GM12878 (cell line): ENCODE data around the gene SMG6. TPM values are rescaled to one million over a fixed set of nuclear protein-coding genes. Genes with fewer than 3 reads are reported as not detected.

Experiments
- CBFB ChIP-seq: IDR thresholded peaks from 2 replicates; pipeline ENCODE4 v1.6.1; 2016; ENCODE audit warnings: antibody characterized with exemption, low read depth
- CHD2 ChIP-seq: IDR thresholded peaks from 2 replicates; pipeline ENCODE4 v1.6.1; 2011; ENCODE audit warnings: low read depth, low read length, improper control_type of control experiment, borderline replicate concordance
- CREB1 ChIP-seq: IDR thresholded peaks from 2 replicates; pipeline ENCODE4 v1.6.1; 2012; ENCODE audit warnings: low read depth, mild to moderate bottlenecking, inconsistent platforms
- CREM ChIP-seq: IDR thresholded peaks from 2 replicates; pipeline ENCODE4 v1.6.1; 2014; ENCODE audit warnings: antibody characterized with exemption, low read depth
- DPF2 ChIP-seq: fragments of 450-650 bp; IDR thresholded peaks from 2 replicates; pipeline ENCODE4 v1.6.1; 2017; ENCODE audit warnings: mild to moderate bottlenecking
- ETV6 ChIP-seq, 2 experiments: fragments of 450-650 bp in 1 of 2; IDR thresholded peaks in 1 of 2; conservative IDR thresholded peaks in 1 of 2; 2 replicates each; pipeline ENCODE4 v1.6.1; 2014; ENCODE audit warnings: antibody characterized with exemption in 1 of 2, borderline replicate concordance in 1 of 2, low read depth in 1 of 2, mild to moderate bottlenecking in 1 of 2, moderate library complexity in 1 of 2
- FOXM1 ChIP-seq: IDR thresholded peaks from 2 replicates; pipeline ENCODE4 v1.6.1; 2012; ENCODE audit warnings: low read depth, mild to moderate bottlenecking, inconsistent platforms, low read length, moderate library complexity
- GABPA ChIP-seq: IDR thresholded peaks from 2 replicates; pipeline ENCODE4 v1.6.1; 2014; ENCODE audit warnings: antibody characterized with exemption, low read depth, mild to moderate bottlenecking, inconsistent platforms
- IRF3 ChIP-seq: fragments of 450-650 bp; IDR thresholded peaks from 2 replicates; pipeline ENCODE4 v1.6.1; 2014; ENCODE audit warnings: mild to moderate bottlenecking
- MTA3 ChIP-seq: IDR thresholded peaks from 2 replicates; pipeline ENCODE4 v1.6.1; 2012; ENCODE audit warnings: low read length, inconsistent platforms, borderline replicate concordance
- NR2C1 ChIP-seq: fragments of 450-650 bp; IDR thresholded peaks from 2 replicates; pipeline ENCODE4 v1.6.1; 2017; ENCODE audit warnings: antibody characterized with exemption, mild to moderate bottlenecking, moderate library complexity
- NRF1 ChIP-seq: conservative IDR thresholded peaks from 2 replicates; pipeline ENCODE4 v1.6.1; 2011; ENCODE audit warnings: mild to moderate bottlenecking, low read depth, low read length, improper control_type of control experiment
- POLR2A ChIP-seq: IDR thresholded peaks from 2 replicates; pipeline ENCODE4 v1.6.1; 2011; ENCODE audit warnings: low read depth, mild to moderate bottlenecking, low read length
- POU2F2 ChIP-seq: IDR thresholded peaks from 3 replicates; pipeline ENCODE4 v1.6.1; 2011; ENCODE audit warnings: low read depth, mild to moderate bottlenecking, low read length, borderline replicate concordance
- RAD21 ChIP-seq: IDR thresholded peaks from 2 replicates; pipeline ENCODE4 v1.6.1; 2011; ENCODE audit warnings: mild to moderate bottlenecking, low read depth, low read length, moderate library complexity; ENCODE audit not compliant: insufficient read depth
- RELB ChIP-seq: fragments of 450-650 bp; IDR thresholded peaks from 2 replicates; pipeline ENCODE4 v1.6.1; 2017; ENCODE audit warnings: low read depth, mild to moderate bottlenecking, moderate library complexity
- SREBF2 ChIP-seq: IDR thresholded peaks from 2 replicates; pipeline ENCODE4 v1.6.1; 2012; ENCODE audit warnings: mild to moderate bottlenecking, low read length
- STAT3 ChIP-seq: IDR thresholded peaks from 2 replicates; pipeline ENCODE4 v1.6.1; 2011; ENCODE audit warnings: low read depth, low read length, improper control_type of control experiment
- SUPT20H ChIP-seq: IDR thresholded peaks from 2 replicates; pipeline ENCODE4 v1.6.1; 2011; ENCODE audit warnings: low read depth, mild to moderate bottlenecking, low read length, moderate library complexity, borderline replicate concordance; ENCODE audit not compliant: control insufficient read depth
- TCF12 ChIP-seq: IDR thresholded peaks from 2 replicates; pipeline ENCODE4 v1.6.1; 2011; ENCODE audit warnings: low read depth, mild to moderate bottlenecking, low read length
- YBX1 ChIP-seq: fragments of 450-650 bp; IDR thresholded peaks from 2 replicates; pipeline ENCODE4 v1.6.1; 2016; ENCODE audit warnings: antibody characterized with exemption
- YY1 ChIP-seq: IDR thresholded peaks from 2 replicates; pipeline ENCODE4 v1.6.1; 2011; ENCODE audit warnings: low read depth, mild to moderate bottlenecking, low read length
- ZBED1 ChIP-seq: IDR thresholded peaks from 2 replicates; pipeline ENCODE4 v1.6.1; 2016; ENCODE audit warnings: borderline replicate concordance
- ZNF217 ChIP-seq: fragments of 450-650 bp; IDR thresholded peaks from 2 replicates; pipeline ENCODE4 v1.6.1; 2017; ENCODE audit warnings: antibody characterized with exemption, mild to moderate bottlenecking
- ZNF384 ChIP-seq: IDR thresholded peaks from 2 replicates; pipeline ENCODE4 v1.6.1; 2012; ENCODE audit warnings: low read depth, mild to moderate bottlenecking, low read length, improper control_type of control experiment, borderline replicate concordance
- ZNF592 ChIP-seq: fragments of 450-650 bp; IDR thresholded peaks from 2 replicates; pipeline ENCODE4 v1.6.1; 2017; ENCODE audit warnings: mild to moderate bottlenecking, moderate library complexity
- ZSCAN29 ChIP-seq: fragments of 450-650 bp; IDR thresholded peaks from 2 replicates; pipeline ENCODE4 v1.6.1; 2017; ENCODE audit warnings: mild to moderate bottlenecking, moderate library complexity
- polyA plus RNA-seq, 11 experiments: library from polyadenylated mRNA; depleted of rRNA in 4 of 11; unstranded in 6 of 11; stranded (reverse) in 5 of 11; fragments of >200 nt; fragmentation: Nextera tagmentation in 4 of 11; fragmentation: Illumina TruSeq in 1 of 11; extraction: Ambion mirVana in 4 of 11; extraction: Trizol in 1 of 11; gene quantifications; 1 replicate in 1 of 11; 2 replicates in 10 of 11; pipeline versions ENCODE4 v1.2.1 to v1.2.3, GENCODE V29; 2011 to 2016; ENCODE audit warnings: inconsistent platforms in 2 of 11, missing spikeins in 2 of 11, low read depth in 1 of 11
- total RNA-seq, 4 experiments: library from RNA; depleted of rRNA in 3 of 4; stranded (reverse); fragments of >200 nt in 3 of 4; fragmentation: Illumina TruSeq in 1 of 4; extraction: Trizol in 1 of 4; gene quantifications; 2 replicates each; pipeline versions ENCODE4 v1.2.1 to v1.2.3, GENCODE V29; 2013 to 2021

The SMG6 gene
- total and polyA plus RNA-seq, 10 of the 15 experiments (the other 5 are each of a cell fraction or from before 2014, with no cell fraction given) = 0.58 to 28.7 (median 15.7) TPM

- TF ChIP-seq ZBED1 = no peak; the same call in 1 of the 2 replicates
- no peak for TF ChIP-seq ZNF384
- TF ChIP-seq RELB = peak; percentile 33; the same call in 1 of the 2 replicates
- no peak for TF ChIP-seq SREBF2
- TF ChIP-seq DPF2 = peak; percentile 26; the same call in 1 of the 2 replicates
- TF ChIP-seq YY1 = 0 out of 2 replicates have a peak, but pooled peaks have one; percentile 2
- no peak for TF ChIP-seq SUPT20H
- no peak for TF ChIP-seq YBX1
- no peak for TF ChIP-seq MTA3
- TF ChIP-seq ZSCAN29 = no peak
- no peak for TF ChIP-seq NRF1
- TF ChIP-seq FOXM1 = no peak
- no peak; the same call in 1 of the 2 replicates for TF ChIP-seq ZNF217
- TF ChIP-seq CHD2 = no peak; the same call in 1 of the 2 replicates
- peak in 1 of 2 experiments; percentile 54; a peak in 1 of 4 replicates for TF ChIP-seq ETV6 (conservative IDR thresholded peaks at IDR 0.05 in 1 of 2, IDR thresholded peaks at IDR 0.05 in 1 of 2; ENCODE audit: borderline replicate concordance in 1 of 2, low read depth in 1 of 2)
- no peak for TF ChIP-seq IRF3
- 0 out of 3 replicates have a peak, but pooled peaks have one; percentile 26 for TF ChIP-seq POU2F2
- 0 out of 2 replicates have a peak, but pooled peaks have one; percentile 6 for TF ChIP-seq TCF12
- peak; percentile 50; the same call in 1 of the 2 replicates for TF ChIP-seq POLR2A
- no peak for TF ChIP-seq CBFB
- no peak for TF ChIP-seq GABPA
- peak; percentile 34; the same call in 1 of the 2 replicates for TF ChIP-seq CREM
- TF ChIP-seq CREB1 = no peak
- no peak for TF ChIP-seq ZNF592
- no peak for TF ChIP-seq NR2C1
- no peak for TF ChIP-seq STAT3
- TF ChIP-seq RAD21 = no peak
Observed at GRCh38 chr17:2138318-2138717, 165.3 kb downstream of the SMG6 start (continued).
